Hematopoietic multipotent progenitor cell treated with erythropoietin and hydrocortisone succinate and interleukin-3 and kit ligand, for 6 days (in vitro differentiated cells): ENCODE results near the gene TRIM44.
"Not testable (repeated sequence)": the region's sequence is repeated elsewhere in the genome, so short reads cannot be mapped to it uniquely, and the experiment has no call there.

Source experiments
- DNase-seq: peaks from one replicate; pipeline ENCODE4 v3.0.0-alpha.2; 2015

The TRIM44 gene

GRCh38 chr11:35635933-35636332 lies 26.6 kb upstream of the TRIM44 start:
- no peak for DNase-seq

- DNase-seq = no peak
Observed at GRCh38 chr11:35639591-35640179, 22.9 kb upstream of the TRIM44 start.

DNA sequence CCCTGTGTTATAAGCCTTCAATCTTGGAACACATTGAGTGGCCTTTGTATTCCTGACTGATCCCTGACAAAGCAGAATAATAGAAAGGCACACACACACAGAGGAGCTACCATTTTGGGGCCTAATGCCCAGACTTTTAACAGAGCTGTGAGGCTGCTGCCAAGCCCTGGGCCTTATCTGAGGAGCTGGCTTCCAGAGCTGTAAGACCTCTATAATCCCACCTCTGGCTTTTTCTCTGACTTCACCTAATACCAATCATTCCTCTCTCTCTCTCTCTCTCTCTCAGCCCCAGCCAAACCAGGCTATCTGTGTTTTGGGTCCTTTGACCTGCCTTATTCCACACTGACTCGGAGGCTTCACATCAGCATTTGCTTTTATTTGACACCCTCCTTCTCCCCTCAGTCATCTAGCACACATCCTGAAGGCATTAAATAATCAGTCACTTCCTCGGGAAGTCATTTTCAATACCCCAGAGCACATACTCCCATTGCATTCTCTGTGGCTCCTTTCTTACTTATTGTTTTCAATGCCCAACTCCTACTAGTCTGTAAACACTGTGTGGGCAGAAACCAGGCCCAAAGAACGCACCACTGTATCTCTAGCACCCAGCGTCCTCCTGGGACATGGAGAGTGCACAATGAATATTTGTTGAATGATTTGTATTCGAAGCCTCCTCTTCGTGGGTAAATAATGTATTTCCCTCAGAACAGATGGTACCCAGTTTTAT lies 21.2 kb upstream of the TRIM44 start:
- DNase-seq = no peak

DNA sequence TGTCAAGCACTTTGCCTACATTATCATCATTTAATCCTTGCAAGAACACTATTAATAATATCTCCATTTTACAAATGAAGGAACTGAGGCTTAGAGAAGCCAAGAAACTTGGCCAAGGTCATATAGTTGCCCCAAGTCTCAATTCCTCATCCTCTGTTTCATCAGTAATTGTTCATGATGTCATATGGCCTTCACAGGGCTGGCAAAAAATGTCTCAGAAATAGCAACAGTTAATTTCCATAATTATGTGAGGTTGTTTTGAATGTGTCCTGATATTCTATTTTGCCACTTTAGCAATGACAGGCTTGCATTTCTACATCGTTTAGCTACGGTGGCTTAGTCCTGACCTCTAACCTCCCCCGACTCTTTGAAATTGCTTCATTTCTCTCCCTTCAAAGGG lies 20.6 kb upstream of the TRIM44 start:
- DNase-seq = no peak

GRCh38 chr11:35647421-35648093 lies 15.0 kb upstream of the TRIM44 start:
- no peak for DNase-seq

- DNase-seq = no peak
Observed at GRCh38 chr11:35650006-35650405, 12.6 kb upstream of the TRIM44 start.

DNA sequence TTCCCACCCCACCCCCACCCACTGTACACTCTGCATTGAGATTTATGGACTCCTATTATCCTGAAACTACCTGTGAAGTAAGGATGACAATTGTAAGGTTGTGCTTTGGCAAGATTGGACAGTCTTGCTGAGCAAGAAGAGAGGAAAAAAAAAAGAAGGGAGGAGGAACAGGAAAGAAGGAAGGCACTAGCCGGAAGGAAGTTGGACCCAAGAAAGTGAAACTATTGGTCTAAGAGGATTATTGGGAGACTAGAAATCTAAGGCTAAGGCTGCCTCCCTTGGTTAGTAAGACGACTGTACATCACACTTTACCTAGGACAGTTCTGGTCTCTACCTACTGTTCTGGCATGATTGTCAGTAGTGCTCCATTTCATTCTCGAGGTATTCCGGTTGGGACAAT lies 12.1 kb upstream of the TRIM44 start:
- DNase-seq = no peak

DNA sequence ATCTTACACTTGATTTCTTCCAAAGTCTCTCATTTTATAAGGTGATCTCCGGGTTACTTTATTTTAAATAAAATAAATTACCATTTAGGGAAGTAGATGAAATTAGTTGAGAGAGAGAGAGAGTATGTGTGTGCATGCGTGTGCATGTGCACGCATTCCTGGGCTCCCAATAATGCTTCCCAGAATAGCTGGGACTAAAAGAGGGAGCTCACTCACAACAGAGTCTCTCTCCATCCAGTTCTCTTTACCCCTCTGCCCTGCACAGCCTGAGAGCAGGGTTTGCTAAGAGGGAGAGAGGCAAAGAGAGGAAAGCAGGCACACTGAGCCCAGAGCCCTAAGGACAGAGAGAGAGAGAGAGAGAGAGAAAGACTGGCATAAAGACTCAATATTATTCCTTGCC lies 11.3 kb upstream of the TRIM44 start:
- no peak for DNase-seq

GRCh38 chr11:35652786-35653185 lies 9.8 kb upstream of the TRIM44 start:
- DNase-seq = not testable (repeated sequence)

DNA sequence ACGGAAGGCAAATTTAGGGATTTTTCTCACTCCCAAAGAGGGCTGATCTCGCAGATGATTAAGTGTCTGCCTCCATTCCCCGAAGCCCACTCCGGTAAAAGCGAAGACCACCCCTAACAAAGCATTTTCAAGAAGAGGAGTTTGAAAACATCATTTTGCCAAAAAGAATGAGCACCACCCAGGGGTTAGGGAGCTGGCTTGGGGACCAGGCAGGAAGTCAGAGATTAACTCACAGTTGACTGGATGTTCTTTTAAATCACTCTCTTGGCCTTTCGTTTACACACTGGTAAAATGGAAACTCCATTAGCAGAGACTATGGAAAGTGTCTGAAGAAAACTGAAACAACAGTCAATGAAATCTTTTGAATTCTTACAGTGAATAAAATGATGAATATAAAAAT lies 7.9 kb upstream of the TRIM44 start:
- no peak for DNase-seq

GRCh38 chr11:35655254-35655653 lies 7.3 kb upstream of the TRIM44 start:
- DNase-seq = no peak

DNA sequence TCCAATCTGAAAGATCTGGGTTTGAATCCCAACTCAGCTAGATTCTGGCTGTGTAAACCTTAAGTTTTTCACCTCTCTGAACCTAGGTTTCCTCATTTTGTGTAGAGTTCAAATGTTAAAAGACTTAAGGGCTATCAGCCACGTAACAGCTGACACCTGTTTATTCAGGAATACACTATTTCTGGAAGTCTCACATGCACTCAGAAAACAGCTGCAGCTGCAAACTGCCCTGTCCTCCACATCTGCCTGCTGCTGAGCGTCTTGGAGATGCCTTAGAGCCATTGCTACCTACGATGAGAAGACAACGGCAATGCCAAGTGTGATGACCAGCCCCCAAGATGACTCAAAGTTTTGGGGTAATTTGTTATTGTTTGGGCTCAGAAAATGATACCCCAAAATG lies 6.7 kb upstream of the TRIM44 start:
- DNase-seq = no peak

DNA sequence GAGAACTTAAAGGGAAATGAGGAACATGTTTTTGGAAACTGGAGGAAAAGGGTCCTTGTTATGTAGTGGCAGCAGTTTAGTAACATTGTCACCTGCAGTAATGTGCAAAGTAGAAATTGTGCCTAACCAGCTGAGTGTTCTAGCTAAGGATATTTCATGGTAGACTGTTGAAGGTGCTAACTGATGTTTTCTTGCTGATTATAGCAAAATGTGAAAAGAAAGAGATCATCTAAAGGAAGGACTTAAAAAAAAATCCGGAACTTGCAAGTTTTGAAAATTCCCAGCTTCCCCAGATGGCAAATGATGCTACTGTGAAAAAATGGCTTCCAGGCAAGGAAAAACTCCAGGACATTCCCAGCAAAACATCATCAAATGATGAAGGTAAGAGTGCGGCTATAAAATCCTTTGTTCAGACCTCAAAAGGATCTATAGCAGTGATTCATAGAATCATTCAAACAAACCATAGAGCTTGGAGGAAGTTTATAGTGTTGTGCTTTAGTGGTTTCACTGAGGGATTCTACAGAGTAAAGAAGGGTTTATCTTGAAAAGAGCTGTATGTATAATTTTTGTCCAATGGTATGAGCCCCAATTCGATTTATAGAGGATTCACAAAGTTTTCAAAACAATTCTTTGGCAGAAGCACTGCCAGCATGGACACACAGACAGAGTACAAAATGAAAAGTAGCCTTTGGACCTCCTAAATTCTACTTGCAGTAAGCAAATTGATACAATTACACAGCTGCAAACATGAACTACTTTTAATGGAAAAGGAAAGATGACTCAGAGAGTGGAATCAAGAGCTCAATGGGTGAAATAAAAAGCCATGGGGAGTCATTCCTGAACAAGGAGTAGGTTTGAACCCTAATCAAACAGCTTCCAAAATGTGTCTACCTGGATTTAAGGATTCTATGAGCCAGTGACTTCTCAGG lies 4.3 kb upstream of the TRIM44 start:
- DNase-seq = no peak

- no peak for DNase-seq
Observed at GRCh38 chr11:35661534-35661933, 1.0 kb upstream of the TRIM44 start.

- no peak for DNase-seq
Observed at GRCh38 chr11:35662061-35662648, 420 bp upstream of the TRIM44 start.

DNA sequence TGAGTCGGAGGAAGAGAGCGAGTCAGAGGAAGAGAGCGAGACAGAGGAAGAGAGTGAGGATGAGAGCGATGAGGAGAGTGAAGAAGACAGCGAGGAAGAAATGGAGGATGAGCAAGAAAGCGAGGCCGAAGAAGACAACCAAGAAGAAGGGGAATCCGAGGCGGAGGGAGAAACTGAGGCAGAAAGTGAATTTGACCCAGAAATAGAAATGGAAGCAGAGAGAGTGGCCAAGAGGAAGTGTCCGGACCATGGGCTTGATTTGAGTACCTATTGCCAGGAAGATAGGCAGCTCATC lies 780 bp downstream of the TRIM44 start:
- DNase-seq = no peak

- DNase-seq = no peak
Observed at GRCh38 chr11:35664977-35665441, 2.4 kb downstream of the TRIM44 start.

DNA sequence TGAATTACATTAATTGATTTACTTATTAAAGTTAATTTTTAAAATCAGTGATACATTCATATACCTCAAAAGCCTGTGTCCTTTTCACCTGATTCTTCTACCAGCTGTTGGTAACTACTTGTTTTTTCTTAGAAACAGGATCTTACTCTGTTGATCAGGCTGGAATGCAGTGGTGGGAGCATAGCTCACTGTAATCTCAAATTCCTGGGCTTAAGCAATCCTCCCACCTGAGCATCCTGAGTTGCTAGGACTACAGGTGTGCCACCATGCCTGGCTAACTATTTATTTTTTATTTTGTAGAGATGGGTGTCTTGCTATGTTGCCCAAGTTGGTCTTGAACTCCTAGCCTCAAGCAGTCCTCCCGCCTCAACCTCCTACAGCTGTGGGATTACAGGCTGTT lies 4.7 kb downstream of the TRIM44 start:
- DNase-seq = no peak

DNA sequence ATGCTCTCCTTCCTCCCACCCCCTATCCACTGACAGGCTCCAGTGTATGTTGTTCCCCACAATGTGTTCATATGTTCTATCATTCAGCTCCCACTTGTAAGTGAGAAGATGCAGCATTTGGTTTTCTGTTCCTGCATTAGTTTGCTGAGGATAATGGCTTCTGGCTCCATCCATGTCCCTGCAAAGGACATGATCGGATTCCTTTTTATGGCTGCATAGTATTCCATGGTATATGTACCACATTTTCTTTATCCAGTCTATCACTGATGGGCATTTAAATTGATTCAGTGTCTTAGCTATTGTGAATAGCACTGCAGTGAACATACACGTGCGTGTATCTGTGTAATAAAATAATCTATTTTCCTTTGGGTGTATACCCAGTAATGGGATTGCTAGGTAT lies 5.8 kb downstream of the TRIM44 start:
- DNase-seq = not testable (repeated sequence)

DNA sequence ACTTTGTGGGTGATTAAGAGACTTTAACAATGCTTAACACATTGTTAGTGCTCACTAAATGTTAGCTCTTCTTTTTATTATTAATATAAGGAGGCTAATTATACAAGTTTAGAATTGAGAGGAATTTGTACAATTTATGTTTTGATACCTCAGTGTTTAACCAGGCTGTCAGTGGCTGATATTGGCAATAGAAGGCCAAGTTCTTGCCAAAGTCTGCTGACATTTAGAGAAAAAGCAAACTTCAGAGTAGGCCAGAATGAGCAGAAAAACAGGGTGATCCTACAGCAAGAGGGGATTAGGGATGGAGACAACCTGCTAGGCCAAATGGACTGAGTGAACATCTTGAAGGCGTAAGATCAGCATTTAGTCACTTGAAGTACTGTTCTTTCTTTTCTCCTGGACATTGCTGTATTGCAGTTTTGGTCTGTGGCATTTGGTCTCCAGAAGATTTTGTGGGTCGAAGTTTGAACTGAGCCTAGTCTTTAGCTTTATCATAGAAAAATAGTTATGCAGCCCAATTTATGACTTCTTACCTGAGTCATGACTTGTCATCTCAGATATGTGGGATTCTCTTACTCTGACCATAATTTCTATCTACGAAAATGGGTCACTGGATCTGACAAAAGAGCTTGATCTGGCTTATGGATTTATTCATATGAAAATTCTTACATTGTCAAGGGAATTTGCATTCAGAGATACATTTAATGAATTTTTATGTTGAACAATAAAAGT lies 9.0 kb downstream of the TRIM44 start:
- DNase-seq = no peak

DNA sequence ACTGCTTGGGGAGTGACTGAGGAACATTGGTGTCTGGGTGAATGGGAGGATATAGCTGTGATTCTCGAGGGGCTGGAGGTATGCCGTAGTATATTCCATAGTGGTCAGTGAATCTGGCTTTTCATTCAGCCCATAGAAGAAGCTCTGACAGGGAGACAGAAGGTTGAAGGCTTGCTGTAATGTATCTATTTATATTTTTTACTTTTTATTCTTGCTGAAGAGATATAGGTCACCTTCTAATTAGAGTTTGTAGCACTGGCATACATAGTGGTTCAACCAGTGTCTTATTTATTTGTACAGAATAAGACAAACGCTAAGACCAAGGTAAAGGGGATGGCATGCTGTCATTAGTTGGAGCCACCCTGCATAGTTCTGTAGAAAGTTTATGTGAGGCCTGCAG lies 10.0 kb downstream of the TRIM44 start:
- DNase-seq = no peak

GRCh38 chr11:35675901-35676610 lies 13.5 kb downstream of the TRIM44 start:
- DNase-seq = no peak
